ENCODE measurements around the gene ZW10.
"Not testable (repeated sequence)": the region's sequence is repeated elsewhere in the genome, so short reads cannot be mapped to it uniquely, and the experiment has no call there.

The ZW10 gene

GRCh38 chr11:113725913-113726312 lies 47.6 kb downstream of the ZW10 start:
- no peaks in the 10 kb centered on the region for H3K9me3 ChIP-seq (ENCODE audit: control insufficient read depth, insufficient read depth, low read length)

GRCh38 chr11:113725407-113725806 lies 48.1 kb downstream of the ZW10 start:
- Histone ChIP-seq H3K9me3 (ENCODE audit: control insufficient read depth, insufficient read depth, low read length) (no peaks in the 10 kb centered on the region), H3K4me1 (ENCODE audit: insufficient read depth, low read length) (no peaks in the 10 kb centered on the region), H3K36me3 (ENCODE audit: insufficient read depth, low read length) (no peaks in the 10 kb centered on the region), H3K9ac (ENCODE audit: low read depth, low read length) (no peak overlapping the region)

More at GRCh38 chr11:113725913-113726312, 47.6 kb downstream of the ZW10 start:
- Histone ChIP-seq H3K4me1 (ENCODE audit: insufficient read depth, low read length) (0 out of 2 replicates have a peak, but pooled peaks cover 2% of the 10 kb centered on the region), H3K9ac (ENCODE audit: low read depth, low read length) (no peak overlapping the region), H3K36me3 (ENCODE audit: insufficient read depth, low read length) (no peaks in the 10 kb centered on the region)

GRCh38 chr11:113724778-113725177 lies 48.7 kb downstream of the ZW10 start:
- Histone ChIP-seq H3K9me3 (ENCODE audit: control insufficient read depth, insufficient read depth, low read length) (no peaks in the 10 kb centered on the region), H3K9ac (ENCODE audit: low read depth, low read length) (no peak overlapping the region), H3K36me3 (ENCODE audit: insufficient read depth, low read length) (no peaks in the 10 kb centered on the region), H3K4me1 (ENCODE audit: insufficient read depth, low read length) (no peaks in the 10 kb centered on the region)

GRCh38 chr11:113723787-113724186 lies 49.7 kb downstream of the ZW10 start:
- no peak overlapping the region for H3K9ac ChIP-seq (ENCODE audit: low read depth, low read length)
- no peaks in the 10 kb centered on the region for H3K36me3 ChIP-seq (ENCODE audit: insufficient read depth, low read length)
- H3K4me1 ChIP-seq (ENCODE audit: insufficient read depth, low read length) = no peaks in the 10 kb centered on the region
- no peaks in the 10 kb centered on the region; the same call in 1 of the 2 replicates for H3K9me3 ChIP-seq (ENCODE audit: control insufficient read depth, insufficient read depth, low read length)

- Histone ChIP-seq H3K9ac (ENCODE audit: low read depth, low read length) (no peak overlapping the region), H3K9me3 (ENCODE audit: control insufficient read depth, insufficient read depth, low read length) (no peaks in the 10 kb centered on the region; the same call in 1 of the 2 replicates), H3K4me1 (ENCODE audit: insufficient read depth, low read length) (no peaks in the 10 kb centered on the region), H3K36me3 (ENCODE audit: insufficient read depth, low read length) (no peaks in the 10 kb centered on the region)
These were observed 50.6 kb downstream of the ZW10 start for GRCh38 chr11:113722934-113723333.

GRCh38 chr11:113722221-113722620 lies 51.3 kb downstream of the ZW10 start:
- Histone ChIP-seq H3K9ac (ENCODE audit: low read depth, low read length) (no peak overlapping the region), H3K36me3 (ENCODE audit: insufficient read depth, low read length) (no peaks in the 10 kb centered on the region), H3K4me1 (ENCODE audit: insufficient read depth, low read length) (no peaks in the 10 kb centered on the region), H3K9me3 (ENCODE audit: control insufficient read depth, insufficient read depth, low read length) (no peaks in the 10 kb centered on the region; the same call in 1 of the 2 replicates)

GRCh38 chr11:113721462-113722066 lies 51.9 kb downstream of the ZW10 start:
- H3K36me3 ChIP-seq (ENCODE audit: insufficient read depth, low read length) = no peaks in the 10 kb centered on the region
- H3K9me3 ChIP-seq (ENCODE audit: control insufficient read depth, insufficient read depth, low read length) = no peaks in the 10 kb centered on the region; the same call in 1 of the 2 replicates
- H3K9ac ChIP-seq (ENCODE audit: low read depth, low read length) = no peak overlapping the region
- no peaks in the 10 kb centered on the region for H3K4me1 ChIP-seq (ENCODE audit: insufficient read depth, low read length)

- H3K9me3 ChIP-seq (ENCODE audit: control insufficient read depth, insufficient read depth, low read length); H3K4me1 ChIP-seq (ENCODE audit: insufficient read depth, low read length); H3K36me3 ChIP-seq (ENCODE audit: insufficient read depth, low read length); H3K9ac ChIP-seq (ENCODE audit: low read depth, low read length): not testable (repeated sequence)
These were observed 53.0 kb downstream of the ZW10 start for GRCh38 chr11:113720478-113720877.

- Histone ChIP-seq H3K9ac (ENCODE audit: low read depth, low read length) (no peak overlapping the region), H3K4me1 (ENCODE audit: insufficient read depth, low read length) (no peaks in the 10 kb centered on the region), H3K36me3 (ENCODE audit: insufficient read depth, low read length) (no peaks in the 10 kb centered on the region; the same call in 1 of the 2 replicates), H3K9me3 (ENCODE audit: control insufficient read depth, insufficient read depth, low read length) (no peaks in the 10 kb centered on the region; the same call in 1 of the 2 replicates)
These were observed 57.4 kb downstream of the ZW10 start for GRCh38 chr11:113715882-113716625.

- no peaks in the 10 kb centered on the region; the same call in 1 of the 2 replicates for H3K36me3 ChIP-seq (ENCODE audit: insufficient read depth, low read length)
- H3K9ac ChIP-seq (ENCODE audit: low read depth, low read length) = no peak overlapping the region
- H3K4me1 ChIP-seq (ENCODE audit: insufficient read depth, low read length) = no peaks in the 10 kb centered on the region
- H3K9me3 ChIP-seq (ENCODE audit: control insufficient read depth, insufficient read depth, low read length) = no peaks in the 10 kb centered on the region; the same call in 1 of the 2 replicates
These were observed 58.2 kb downstream of the ZW10 start for GRCh38 chr11:113715273-113715672.

GRCh38 chr11:113710989-113711388 lies 62.5 kb downstream of the ZW10 start:
- Histone ChIP-seq H3K9ac (ENCODE audit: low read depth, low read length) (no peak overlapping the region), H3K4me1 (ENCODE audit: insufficient read depth, low read length) (no peaks in the 10 kb centered on the region), H3K9me3 (ENCODE audit: control insufficient read depth, insufficient read depth, low read length) (peaks cover 5% of the 10 kb centered on the region; the same call in 1 of the 2 replicates), H3K36me3 (ENCODE audit: insufficient read depth, low read length) (no peaks in the 10 kb centered on the region; the same call in 1 of the 2 replicates)

- Histone ChIP-seq H3K36me3 (ENCODE audit: insufficient read depth, low read length) (no peaks in the 10 kb centered on the region; the same call in 1 of the 2 replicates), H3K4me1 (ENCODE audit: insufficient read depth, low read length) (no peaks in the 10 kb centered on the region), H3K9me3 (ENCODE audit: control insufficient read depth, insufficient read depth, low read length) (peaks cover 5% of the 10 kb centered on the region; the same call in 1 of the 2 replicates), H3K9ac (ENCODE audit: low read depth, low read length) (no peak within 1 kb of the TSS)
These were observed 67.4 kb downstream of the ZW10 start, which contains the start of gene TMPRSS5 for GRCh38 chr11:113705871-113706655. Gene TMPRSS5, minus strand, starts transcription at chr11:113706308. Its CDS starts 84 bp downstream, at chr11:113706224.

- H3K9me3 ChIP-seq (ENCODE audit: control insufficient read depth, insufficient read depth, low read length); H3K9ac ChIP-seq (ENCODE audit: low read depth, low read length); H3K36me3 ChIP-seq (ENCODE audit: insufficient read depth, low read length); H3K4me1 ChIP-seq (ENCODE audit: insufficient read depth, low read length): not testable (repeated sequence)
These were observed 69.9 kb downstream of the ZW10 start for GRCh38 chr11:113703551-113703950.

GRCh38 chr11:113701491-113701890 lies 72.0 kb downstream of the ZW10 start:
- H3K9ac ChIP-seq (ENCODE audit: low read depth, low read length) = no peak overlapping the region
- H3K9me3 ChIP-seq (ENCODE audit: control insufficient read depth, insufficient read depth, low read length) = no peaks in the 10 kb centered on the region
- no peaks in the 10 kb centered on the region; the same call in 1 of the 2 replicates for H3K36me3 ChIP-seq (ENCODE audit: insufficient read depth, low read length)
- no peaks in the 10 kb centered on the region for H3K4me1 ChIP-seq (ENCODE audit: insufficient read depth, low read length)

All from ES-I3 (cell line).